HEK293T (cell line): ENCODE measurements around the gene HSPA2.
"Not testable (repeated sequence)": the region's sequence is repeated elsewhere in the genome, so short reads cannot be mapped to it uniquely, and the experiment has no call there.

Experiments used
- CTCF ChIA-PET: fragments of 350-600 bp; formaldehyde crosslinking; extraction: SDS; loops from one replicate; lab custom pipeline; 2021; ENCODE audit warnings: antibody characterized with exemption, inconsistent platforms; lab: Yijun Ruan, JAX
- POLR2A ChIA-PET: fragments of 350-600 bp; formaldehyde crosslinking; extraction: SDS; loops from one replicate; lab custom pipeline; 2020; ENCODE audit warnings: antibody characterized with exemption, inconsistent platforms; lab: Yijun Ruan, JAX
- DNase-seq: peaks from one replicate; pipeline ENCODE4 v3.0.0; 2012; ENCODE audit warnings: mixed read lengths; ENCODE audit errors: extremely low spot score
- ARNT ChIP-seq: fragments of 450-650 bp; IDR thresholded peaks from 2 replicates; pipeline ENCODE4 v1.6.1; 2017; ENCODE audit warnings: mild to moderate bottlenecking
- BHLHE40 ChIP-seq: fragments of 450-650 bp; IDR thresholded peaks from 2 replicates; pipeline ENCODE4 v1.6.1; 2016; ENCODE audit warnings: mild to moderate bottlenecking, moderate library complexity, borderline replicate concordance
- CTBP1 ChIP-seq: fragments of 450-650 bp; IDR thresholded peaks from 2 replicates; pipeline ENCODE4 v1.6.1; 2016; ENCODE audit warnings: borderline replicate concordance
- ELF4 ChIP-seq: fragments of 450-650 bp; IDR thresholded peaks from 2 replicates; pipeline ENCODE4 v1.6.1; 2017; ENCODE audit warnings: antibody characterized with exemption
- FOXA1 ChIP-seq: fragments of 450-650 bp; IDR thresholded peaks from 2 replicates; pipeline ENCODE4 v1.6.1; 2016; ENCODE audit warnings: mild to moderate bottlenecking
- FOXK2 ChIP-seq: fragments of 450-650 bp; IDR thresholded peaks from 2 replicates; pipeline ENCODE4 v1.6.1; 2016; ENCODE audit warnings: mild to moderate bottlenecking
- FOXM1 ChIP-seq: fragments of 450-650 bp; IDR thresholded peaks from 2 replicates; pipeline ENCODE4 v1.6.1; 2017; ENCODE audit warnings: mild to moderate bottlenecking, borderline replicate concordance
- HDGF ChIP-seq: fragments of 450-650 bp; IDR thresholded peaks from 2 replicates; pipeline ENCODE4 v1.6.1; 2017; ENCODE audit warnings: antibody characterized with exemption, borderline replicate concordance
- L3MBTL2 ChIP-seq: fragments of 450-650 bp; conservative IDR thresholded peaks from 2 replicates; pipeline ENCODE4 v1.6.1; 2016; ENCODE audit warnings: mild to moderate bottlenecking
- LEF1 ChIP-seq: fragments of 450-650 bp; IDR thresholded peaks from 2 replicates; pipeline ENCODE4 v1.6.1; 2017; ENCODE audit warnings: mild to moderate bottlenecking, borderline replicate concordance
- NFRKB ChIP-seq: fragments of 450-650 bp; IDR thresholded peaks from 2 replicates; pipeline ENCODE4 v1.6.1; 2016; ENCODE audit warnings: mild to moderate bottlenecking, moderate library complexity
- PKNOX1 ChIP-seq: fragments of 450-650 bp; IDR thresholded peaks from 2 replicates; pipeline ENCODE4 v1.6.1; 2016
- SP1 ChIP-seq: fragments of 450-650 bp; IDR thresholded peaks from 2 replicates; pipeline ENCODE4 v1.6.1; 2017
- SUZ12 ChIP-seq: fragments of 450-650 bp; IDR thresholded peaks from 2 replicates; pipeline ENCODE4 v1.6.1; 2016; ENCODE audit warnings: mild to moderate bottlenecking
- TARDBP ChIP-seq: fragments of 450-650 bp; IDR thresholded peaks from 2 replicates; pipeline ENCODE4 v1.6.1; 2016
- ZNF384 ChIP-seq: fragments of 450-650 bp; IDR thresholded peaks from 2 replicates; pipeline ENCODE4 v1.6.1; 2016

Gene HSPA2

DNA sequence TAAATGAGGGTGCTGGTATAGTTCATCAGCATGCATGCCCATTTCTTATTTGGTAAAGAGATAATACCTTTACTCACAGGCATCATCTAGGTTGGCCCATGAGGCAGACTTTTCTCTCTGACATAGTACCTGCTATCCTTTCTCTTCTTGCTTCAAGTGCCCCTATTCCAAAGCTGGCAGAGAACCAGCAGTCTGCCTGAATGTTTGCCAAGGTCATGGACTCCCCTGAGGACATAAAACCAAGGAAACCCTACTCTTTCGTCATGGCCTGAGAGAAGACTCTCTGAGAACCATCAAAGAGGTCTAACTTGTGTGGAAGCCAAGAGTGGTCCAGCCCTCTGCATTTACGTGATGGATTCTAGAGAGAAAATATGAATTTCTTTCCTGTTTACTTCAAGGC is 21.1 kb downstream of the HSPA2 start:
- CTCF ChIA-PET, result no interaction called here
- POLR2A ChIA-PET, result no interaction called here
- no peak for TF ChIP-seq CTBP1
- TF ChIP-seq ZNF384, result no peak
- no peak for TF ChIP-seq BHLHE40
- no peak for TF ChIP-seq FOXK2
- no peak for TF ChIP-seq L3MBTL2
- TF ChIP-seq SP1, result no peak
- TF ChIP-seq FOXM1, result no peak
- no peak for TF ChIP-seq FOXA1
- TF ChIP-seq PKNOX1, result no peak
- DNase-seq, result no peak

DNA sequence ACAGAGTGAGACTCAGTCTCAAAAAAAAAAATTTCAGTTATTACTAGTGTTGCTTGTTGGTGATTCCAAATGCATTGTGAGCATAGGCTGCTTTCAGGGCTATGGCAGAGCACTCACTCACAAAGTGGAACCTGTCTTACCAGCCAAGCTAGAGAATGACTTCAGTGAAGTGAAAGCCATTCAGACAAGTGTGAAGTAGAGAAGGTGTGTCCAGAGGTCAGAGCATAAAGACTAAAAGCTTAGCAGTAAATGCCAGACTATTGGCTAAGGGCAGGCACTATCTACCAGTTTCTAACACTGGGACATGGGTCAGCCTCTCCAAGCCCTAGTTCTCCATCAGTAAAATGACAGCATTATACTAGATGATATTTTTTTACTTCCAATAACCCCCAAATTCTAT is 21.9 kb downstream of the HSPA2 start:
- no peak for DNase-seq
- no peak for TF ChIP-seq SUZ12
- TF ChIP-seq LEF1, result no peak
- TF ChIP-seq FOXA1, result no peak
- TF ChIP-seq PKNOX1, result no peak
- no peak for TF ChIP-seq SP1
- ChIA-PET POLR2A (interaction anchor here (0.6 kb wide), 1 partner anchor 19 kb away, joined by 3 read pairs; no protein-coding TSS in a partner anchor), CTCF (no interaction called here)

DNA sequence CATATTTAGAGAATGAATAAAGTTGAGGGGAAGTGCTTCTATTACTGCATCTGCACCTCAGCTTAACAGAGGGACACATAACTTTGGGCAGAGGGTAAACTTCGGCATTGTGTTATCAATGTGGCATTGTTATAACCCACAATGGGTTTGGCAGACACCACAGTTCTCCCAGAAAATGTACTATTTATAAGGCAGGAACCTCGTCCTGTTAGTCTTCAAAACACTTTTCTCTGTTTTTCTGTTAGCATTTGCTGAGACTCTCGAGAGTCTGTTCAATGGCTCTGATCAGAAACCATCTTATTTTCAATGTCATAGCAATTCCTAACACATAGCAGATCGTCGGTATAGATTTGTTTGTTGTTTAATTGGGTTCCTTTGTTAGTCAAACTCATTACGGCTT is 23.2 kb downstream of the HSPA2 start:
- ChIA-PET CTCF (interaction anchor here (0.6 kb wide), 1 partner anchor 53 kb away, joined by 3 read pairs; no protein-coding TSS in a partner anchor), POLR2A (no interaction called here)
- TF ChIP-seq FOXA1, result no peak
- no peak for TF ChIP-seq ELF4
- TF ChIP-seq SUZ12, result no peak
- DNase-seq, result no peak

DNA sequence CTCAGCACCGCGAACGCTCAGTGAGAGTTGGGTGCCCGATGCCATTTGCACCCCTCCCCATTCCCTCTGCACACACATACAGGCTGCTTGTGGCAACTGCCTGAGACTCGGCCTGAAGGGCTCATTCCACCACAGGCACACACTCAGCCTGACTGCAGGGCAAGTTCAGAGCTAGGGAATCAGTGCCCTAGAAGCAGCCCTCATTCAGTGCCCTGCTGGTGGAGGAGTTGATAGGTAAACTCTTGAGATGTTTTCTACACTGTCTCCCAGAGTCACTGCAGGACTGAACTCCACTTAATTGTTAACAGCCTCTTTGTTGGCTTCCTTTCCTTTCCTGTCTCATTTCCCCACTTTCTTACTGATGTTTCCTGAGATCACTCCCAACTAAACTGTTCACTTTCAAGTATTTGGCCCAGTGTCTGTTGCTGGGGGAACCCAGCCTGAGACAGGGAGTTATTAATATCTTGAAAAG is 26.1 kb downstream of the HSPA2 start:
- ChIA-PET CTCF (no interaction called here), POLR2A (no interaction called here)
- TF ChIP-seq ARNT (no peak), PKNOX1 (no peak), LEF1 (no peak), NFRKB (no peak), BHLHE40 (no peak), FOXA1 (no peak), SP1 (no peak), CTBP1 (no peak), SUZ12 (no peak), FOXM1 (no peak), L3MBTL2 (no peak), HDGF (no peak), ZNF384 (no peak), FOXK2 (no peak), ELF4 (no peak), TARDBP (no peak)

DNA sequence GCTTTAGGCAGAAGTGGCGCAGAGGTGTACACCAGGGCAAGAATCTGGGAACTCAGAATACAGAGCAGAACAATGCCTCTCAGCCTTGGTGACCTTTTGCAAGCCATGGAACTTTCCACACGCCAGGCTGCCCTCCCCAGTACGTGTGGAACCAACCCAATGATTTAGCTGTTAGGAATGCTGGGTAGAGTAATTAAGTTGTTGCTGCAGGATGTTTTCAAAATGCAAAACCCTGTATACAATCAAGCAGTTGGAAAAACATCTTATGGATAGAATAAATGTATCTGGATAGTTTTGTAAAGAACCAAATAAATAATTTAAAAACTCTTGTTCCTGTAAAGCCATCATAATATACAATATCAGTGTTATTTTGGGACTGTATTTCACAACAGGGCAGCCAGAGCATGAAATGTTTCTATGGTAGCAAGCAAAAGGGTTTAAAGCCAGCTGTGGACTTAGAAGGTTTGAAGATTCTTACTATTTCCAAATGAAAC is 28.6 kb downstream of the HSPA2 start:
- no peak for DNase-seq
- CTCF ChIA-PET, result no interaction called here

More for the DNA sequence above, 26.1 kb downstream of the HSPA2 start:
- DNase-seq, result no peak

GRCh38 chr14:64569646-64570045 is 29.1 kb downstream of the HSPA2 start:
- POLR2A ChIA-PET, DNase-seq, CTCF ChIA-PET: not testable (repeated sequence)

More for the DNA sequence above, 28.6 kb downstream of the HSPA2 start:
- no peak for TF ChIP-seq HDGF
- TF ChIP-seq ARNT, result no peak
- TF ChIP-seq PKNOX1, result no peak
- no peak for TF ChIP-seq FOXM1
- TF ChIP-seq CTBP1, result no peak
- no peak for TF ChIP-seq ELF4
- no peak for TF ChIP-seq TARDBP
- TF ChIP-seq FOXK2, result no peak
- TF ChIP-seq NFRKB, result no peak
- TF ChIP-seq L3MBTL2, result no peak
- no peak for TF ChIP-seq LEF1
- no peak for TF ChIP-seq SP1
- TF ChIP-seq SUZ12, result no peak
- no peak for TF ChIP-seq BHLHE40
- TF ChIP-seq FOXA1, result no peak
- no peak for TF ChIP-seq ZNF384
- POLR2A ChIA-PET, result no interaction called here
